ENCODE data around the gene AMELY.
"Not testable (repeated sequence)": the region's sequence is repeated elsewhere in the genome, so short reads cannot be mapped to it uniquely, and the experiment has no call there.

Gene AMELY

GRCh38 chrY:6909118-6909521, 2.4 kb downstream of the AMELY start:
- in situ Hi-C loops (cut with HindIII; ENCODE audit: low sequenced_read_pairs), result no loop called here
- H3K4me3 ChIP-seq (ENCODE audit: low read depth, low read length), result no peak overlapping the region
- no peak for DNase-seq (ENCODE audit: low read depth)
- no peak for TF ChIP-seq CTCF (IDR thresholded peaks at IDR 0.05; ENCODE audit: low read depth, low read length, missing control alignments)

DNA sequence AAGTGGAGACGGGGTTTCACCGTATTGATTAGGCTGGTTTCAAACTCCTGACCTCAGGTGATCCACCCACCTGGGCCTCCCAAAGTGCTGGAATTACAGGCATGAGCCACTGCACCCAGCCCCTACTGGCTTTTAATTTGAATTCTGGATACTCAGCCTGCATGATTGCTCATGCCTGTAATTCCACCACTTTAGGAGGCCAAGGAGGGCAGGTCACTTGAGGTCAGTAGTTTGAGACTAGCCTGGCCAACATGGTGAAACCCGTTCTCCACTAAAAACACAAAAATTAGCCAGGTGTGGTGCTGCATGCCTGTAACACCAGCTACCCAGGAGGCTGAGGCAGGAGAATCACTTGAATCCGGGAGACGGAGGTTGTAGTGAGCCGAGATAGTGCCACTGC, 3.5 kb downstream of the AMELY start:
- in situ Hi-C loops (cut with HindIII; ENCODE audit: low sequenced_read_pairs); DNase-seq (ENCODE audit: low read depth); H3K4me3 ChIP-seq (ENCODE audit: low read depth, low read length): not testable (repeated sequence)

GRCh38 chrY:6907591-6907990, 4.0 kb downstream of the AMELY start:
- no peak for DNase-seq (ENCODE audit: low read depth)
- no peak overlapping the region for H3K4me3 ChIP-seq (ENCODE audit: low read depth, low read length)
- in situ Hi-C loops (cut with HindIII; ENCODE audit: low sequenced_read_pairs), result no loop called here
- TF ChIP-seq CTCF (IDR thresholded peaks at IDR 0.05; ENCODE audit: low read depth, low read length, missing control alignments), result no peak

DNA sequence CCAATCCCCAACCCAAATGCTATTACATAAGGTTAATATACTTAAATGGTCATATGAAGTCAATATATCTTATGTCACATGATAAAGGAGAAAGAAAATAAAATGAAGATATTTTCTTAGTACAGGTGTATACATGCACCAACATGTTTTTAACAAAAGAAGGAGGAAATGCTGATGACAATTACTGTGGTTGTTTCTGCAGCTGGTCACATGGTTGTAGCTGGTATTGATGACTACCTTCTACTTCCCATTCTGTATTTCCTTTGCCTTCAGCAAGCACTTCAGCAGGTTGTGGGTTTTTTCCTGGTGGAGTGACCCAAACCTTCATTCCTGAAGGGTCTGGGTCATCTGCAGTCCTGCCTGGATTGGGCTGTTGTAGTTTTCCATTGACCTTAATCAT, 9.4 kb downstream of the AMELY start:
- in situ Hi-C loops (cut with HindIII; ENCODE audit: low sequenced_read_pairs); DNase-seq (ENCODE audit: low read depth); H3K4me3 ChIP-seq (ENCODE audit: low read depth, low read length): not testable (repeated sequence)

DNA sequence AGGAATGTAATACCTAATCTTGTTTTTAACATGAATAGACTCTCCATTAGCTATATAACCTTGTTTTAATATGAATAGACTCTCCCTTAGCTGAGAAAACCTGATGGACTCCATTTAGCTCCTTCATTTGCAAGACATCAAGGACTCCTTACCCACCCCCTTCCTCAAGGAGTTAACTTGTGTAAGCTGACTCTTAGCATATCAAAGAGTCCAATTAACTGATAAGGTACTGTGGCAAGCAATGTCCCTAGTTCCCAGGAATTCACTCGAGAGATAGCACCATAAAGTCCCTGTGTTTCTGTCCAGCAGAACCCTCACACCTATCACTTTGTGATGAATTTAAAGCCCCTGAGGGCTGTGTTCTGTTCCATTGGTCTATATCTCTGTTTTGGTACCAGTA, 16.3 kb downstream of the AMELY start:
- H3K4me3 ChIP-seq (ENCODE audit: low read depth, low read length), result no peak overlapping the region
- in situ Hi-C loops (cut with HindIII; ENCODE audit: low sequenced_read_pairs), result no loop called here
- no peak for DNase-seq (ENCODE audit: low read depth)
- no peak for TF ChIP-seq CTCF (IDR thresholded peaks at IDR 0.05; ENCODE audit: low read depth, low read length, missing control alignments)

- no peak overlapping the region for H3K4me3 ChIP-seq (ENCODE audit: low read depth, low read length)
- no peak for DNase-seq (ENCODE audit: low read depth)
- no peak for TF ChIP-seq CTCF (IDR thresholded peaks at IDR 0.05; ENCODE audit: low read depth, low read length, missing control alignments)
- in situ Hi-C loops (cut with HindIII; ENCODE audit: low sequenced_read_pairs), result no loop called here
Measured at GRCh38 chrY:6894496-6894895, 17.1 kb downstream of the AMELY start.

DNA sequence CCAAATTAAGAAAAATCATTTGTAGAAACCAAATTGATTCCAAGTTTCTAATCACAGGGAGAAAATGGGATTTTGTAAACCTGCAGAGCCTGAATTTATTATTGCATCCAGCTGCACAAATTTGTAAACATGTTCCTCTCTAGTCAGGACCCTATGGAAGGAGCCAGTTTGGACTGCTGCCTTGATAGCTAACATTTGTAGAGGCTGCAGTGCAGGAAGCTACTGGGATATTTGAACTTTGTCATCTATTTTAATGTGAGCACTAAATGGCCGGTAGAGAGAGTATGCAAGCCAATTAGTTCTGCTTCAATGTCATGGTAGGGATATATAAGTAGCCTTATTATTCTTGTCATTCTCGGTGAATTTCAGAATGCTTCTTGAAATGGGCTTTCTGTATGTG, 62.2 kb downstream of the AMELY start:
- TF ChIP-seq CTCF (IDR thresholded peaks at IDR 0.05; ENCODE audit: low read depth, low read length, missing control alignments), result no peak
- in situ Hi-C loops (cut with HindIII; ENCODE audit: low sequenced_read_pairs), result no loop called here
- no peak overlapping the region for H3K4me3 ChIP-seq (ENCODE audit: low read depth, low read length)
- no peak for DNase-seq (ENCODE audit: low read depth)

DNA sequence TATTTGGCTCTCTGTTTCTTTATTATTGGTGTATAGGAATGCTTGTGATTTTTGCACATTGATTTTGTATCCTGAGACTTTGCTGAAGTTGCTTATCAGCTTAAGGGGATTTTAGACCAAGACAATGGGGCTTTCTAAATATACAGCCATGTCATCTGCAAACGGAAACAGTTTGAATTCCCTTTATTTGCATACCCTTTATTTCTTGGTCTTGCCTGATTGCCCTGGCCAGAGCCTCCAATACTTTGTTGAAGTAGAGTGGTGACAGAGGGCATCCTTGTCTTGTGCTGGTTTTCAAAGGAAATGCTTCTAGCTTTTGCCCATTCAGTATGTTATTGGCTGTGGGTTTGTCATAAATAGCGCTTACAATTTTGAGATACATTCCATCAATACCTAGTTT, 68.9 kb downstream of the AMELY start:
- in situ Hi-C loops (cut with HindIII; ENCODE audit: low sequenced_read_pairs); DNase-seq (ENCODE audit: low read depth); H3K4me3 ChIP-seq (ENCODE audit: low read depth, low read length): not testable (repeated sequence)

Measured in astrocyte of the cerebellum (primary cell).